ENCODE results near the gene MTA2.
"Not testable (repeated sequence)": the region's sequence is repeated elsewhere in the genome, so short reads cannot be mapped to it uniquely, and the experiment has no call there.

- not testable (repeated sequence) for TF ChIP-seq POLR2AphosphoS5, CTCF, POLR2A (IDR thresholded peaks at IDR 0.05)
These were observed 42.0 kb downstream of the MTA2 start for GRCh38 chr11:62559626-62560025.
